DMS153 treated with DMSO at 0.1 percent for 48 hours (cell line): Measurements from ENCODE around the gene NUFIP2.
"Not testable (repeated sequence)": the region's sequence is repeated elsewhere in the genome, so short reads cannot be mapped to it uniquely, and the experiment has no call there.

Experiments
- DNase-seq: peaks from one replicate; lab custom pipeline; 2025; ENCODE audit not compliant: unreplicated experiment; lab: John Stamatoyannopoulos, UW

The NUFIP2 gene, protein sequence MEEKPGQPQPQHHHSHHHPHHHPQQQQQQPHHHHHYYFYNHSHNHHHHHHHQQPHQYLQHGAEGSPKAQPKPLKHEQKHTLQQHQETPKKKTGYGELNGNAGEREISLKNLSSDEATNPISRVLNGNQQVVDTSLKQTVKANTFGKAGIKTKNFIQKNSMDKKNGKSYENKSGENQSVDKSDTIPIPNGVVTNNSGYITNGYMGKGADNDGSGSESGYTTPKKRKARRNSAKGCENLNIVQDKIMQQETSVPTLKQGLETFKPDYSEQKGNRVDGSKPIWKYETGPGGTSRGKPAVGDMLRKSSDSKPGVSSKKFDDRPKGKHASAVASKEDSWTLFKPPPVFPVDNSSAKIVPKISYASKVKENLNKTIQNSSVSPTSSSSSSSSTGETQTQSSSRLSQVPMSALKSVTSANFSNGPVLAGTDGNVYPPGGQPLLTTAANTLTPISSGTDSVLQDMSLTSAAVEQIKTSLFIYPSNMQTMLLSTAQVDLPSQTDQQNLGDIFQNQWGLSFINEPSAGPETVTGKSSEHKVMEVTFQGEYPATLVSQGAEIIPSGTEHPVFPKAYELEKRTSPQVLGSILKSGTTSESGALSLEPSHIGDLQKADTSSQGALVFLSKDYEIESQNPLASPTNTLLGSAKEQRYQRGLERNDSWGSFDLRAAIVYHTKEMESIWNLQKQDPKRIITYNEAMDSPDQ

DNA sequence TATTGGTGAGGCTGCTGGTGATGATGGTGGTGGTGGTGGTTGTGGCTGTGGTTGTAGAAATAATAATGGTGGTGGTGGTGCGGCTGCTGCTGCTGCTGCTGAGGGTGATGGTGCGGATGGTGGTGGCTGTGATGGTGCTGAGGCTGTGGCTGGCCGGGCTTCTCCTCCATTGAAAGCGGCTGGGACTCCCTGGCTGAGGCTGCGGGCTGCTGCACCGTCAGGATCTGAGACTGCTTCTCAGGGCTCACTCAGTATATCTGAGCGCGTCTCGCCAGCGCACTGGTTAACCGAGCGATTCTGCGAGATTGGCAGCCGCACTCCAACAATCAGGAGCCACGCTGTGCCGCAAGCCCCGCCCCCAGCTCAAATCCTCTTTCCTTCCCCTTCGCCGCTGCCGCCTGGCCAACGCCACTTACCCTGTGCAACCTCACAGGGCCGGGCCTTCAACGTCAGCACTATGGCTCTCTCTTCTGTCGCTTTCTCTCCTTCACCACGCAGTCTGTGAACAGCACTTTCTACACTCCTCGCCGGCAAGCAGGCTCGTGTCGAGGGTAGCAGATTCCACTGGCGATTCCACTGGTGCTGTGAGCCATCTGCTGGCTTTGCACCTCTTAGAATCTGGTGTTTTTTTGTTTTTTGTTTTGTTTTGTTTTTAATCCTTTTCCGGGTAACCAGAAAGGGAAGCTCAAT lies at the start of gene NUFIP2:
TSS of gene NUFIP2 (minus strand) at position 259 of the 690 bp plus-strand sequence. CDS start at position 170, 89 bp downstream.
- DNase-seq: peak; percentile 99

GRCh38 chr17:29342158-29342765 lies 48.3 kb upstream of the NUFIP2 start:
- no peak for DNase-seq

GRCh38 chr17:29341726-29342125 lies 47.8 kb upstream of the NUFIP2 start:
- no peak for DNase-seq

- not testable (repeated sequence) for DNase-seq
Measured at GRCh38 chr17:29339016-29339415, 45.1 kb upstream of the NUFIP2 start.

GRCh38 chr17:29331708-29332085 lies 37.7 kb upstream of the NUFIP2 start:
- DNase-seq: no peak

GRCh38 chr17:29331075-29331707 lies 37.2 kb upstream of the NUFIP2 start:
- DNase-seq: no peak

DNA sequence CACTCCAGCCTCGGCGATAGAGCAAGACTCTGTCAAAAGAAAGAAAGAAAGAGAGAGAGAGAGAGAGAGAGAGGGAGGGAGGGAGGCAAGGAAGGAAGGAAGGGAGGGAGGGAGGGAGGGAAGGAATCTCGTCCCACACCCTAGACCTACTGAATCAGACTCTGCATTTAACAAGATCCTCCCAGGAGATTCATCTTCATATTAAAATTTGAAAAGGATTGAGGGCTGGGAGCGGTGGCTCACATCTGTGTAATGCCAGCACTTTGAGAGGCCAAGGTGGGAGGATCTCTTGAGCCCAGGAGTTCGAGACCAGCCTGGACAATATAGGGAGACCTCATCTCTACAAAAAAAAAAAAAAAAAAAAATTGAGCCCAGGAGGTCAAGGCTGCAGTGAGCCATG lies 33.5 kb upstream of the NUFIP2 start:
- DNase-seq: no peak

GRCh38 chr17:29326023-29326813 lies 32.3 kb upstream of the NUFIP2 start:
- no peak for DNase-seq

GRCh38 chr17:29322363-29322762 lies 28.4 kb upstream of the NUFIP2 start:
- no peak for DNase-seq

GRCh38 chr17:29303386-29303785 lies 9.4 kb upstream of the NUFIP2 start:
- DNase-seq: no peak

DNA sequence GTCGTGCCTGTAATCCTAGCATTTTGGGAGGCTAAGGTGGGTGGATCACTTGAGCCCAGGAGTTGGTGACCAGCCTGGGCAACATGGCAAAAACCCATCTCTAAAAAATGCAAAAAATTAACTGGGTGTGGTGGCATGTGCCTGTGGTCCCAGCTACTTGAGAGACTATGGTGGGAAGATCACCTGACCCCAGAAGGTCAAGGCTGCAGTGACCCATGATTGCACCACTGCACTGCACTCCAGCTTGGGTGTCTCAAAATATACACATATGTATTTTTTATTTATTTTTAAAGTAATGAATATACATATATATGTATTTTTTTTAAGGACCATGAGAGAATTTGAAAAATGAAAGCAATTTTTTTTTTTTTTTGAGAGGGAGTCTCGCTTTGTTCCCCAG lies 5.1 kb upstream of the NUFIP2 start:
- no peak for DNase-seq

GRCh38 chr17:29295420-29295819 lies 1.5 kb upstream of the NUFIP2 start:
- no peak for DNase-seq

- no peak for DNase-seq
Measured at GRCh38 chr17:29294580-29294900, 592 bp upstream of the NUFIP2 start.

GRCh38 chr17:29292992-29293889 lies 707 bp downstream of the NUFIP2 start:
- peak; percentile 67 for DNase-seq

- no peak for DNase-seq
Measured at GRCh38 chr17:29292071-29292991, 1.6 kb downstream of the NUFIP2 start.

- DNase-seq: peak; percentile 25
Measured at GRCh38 chr17:29291163-29291752, 2.7 kb downstream of the NUFIP2 start.

DNA sequence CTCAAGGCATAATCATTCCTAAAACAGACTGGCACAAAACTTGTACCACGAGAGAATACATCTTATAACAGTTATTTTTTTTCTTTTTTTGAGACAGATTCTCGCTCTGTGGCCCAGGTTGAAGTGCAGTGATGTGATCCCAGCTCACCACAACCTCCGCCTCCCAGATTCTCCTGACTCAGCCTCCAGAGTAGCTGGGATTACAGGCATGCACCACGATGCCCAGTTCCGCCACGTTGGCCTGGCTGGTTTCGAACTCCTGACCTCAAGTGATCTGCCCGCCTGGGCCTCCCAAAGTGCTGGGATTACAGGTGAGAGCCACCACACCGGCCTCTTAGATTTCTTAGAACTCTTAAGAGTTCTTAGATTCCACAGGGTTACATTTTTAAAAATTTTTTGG lies 4.1 kb downstream of the NUFIP2 start:
- DNase-seq: no peak

DNA sequence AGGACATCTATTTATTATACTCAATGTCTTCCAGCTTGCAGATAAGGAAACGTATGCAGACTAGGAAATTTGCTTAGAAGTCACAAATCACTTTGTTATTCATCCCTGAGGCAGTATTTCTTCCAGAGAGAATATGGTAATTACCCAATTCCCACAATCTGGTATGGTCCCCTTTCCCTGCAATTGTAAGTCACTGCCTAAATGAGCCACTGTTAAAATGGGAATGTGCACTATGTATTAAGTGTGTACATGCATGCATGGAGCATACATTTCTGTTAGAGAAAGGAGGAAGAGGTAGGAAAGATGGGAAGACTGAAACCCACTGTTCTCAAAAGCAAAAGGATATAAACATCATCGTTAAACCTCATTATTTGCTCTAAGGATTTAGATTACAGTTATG lies 10.0 kb downstream of the NUFIP2 start:
- no peak for DNase-seq
